Karpas-422 (cell line): ENCODE measurements around the gene GIMAP4. TPM values are rescaled to one million over a fixed set of nuclear protein-coding genes. Genes with fewer than 3 reads are reported as not detected.
"Not testable (repeated sequence)": the region's sequence is repeated elsewhere in the genome, so short reads cannot be mapped to it uniquely, and the experiment has no call there.

Experiments used
- DNase-seq: peaks from one replicate; pipeline ENCODE4 v3.0.0-alpha.2; 2015
- H2AFZ ChIP-seq: fragments of 200-600 bp; sonication (generic); 2 replicates; pipeline ENCODE4 v1.6.1; 2014; ENCODE audit warnings: antibody characterized with exemption, low read length, mixed read lengths
- H3K27ac ChIP-seq: fragments of 200-600 bp; sonication (generic); 2 replicates; pipeline ENCODE4 v1.5.1; 2014; ENCODE audit warnings: mild to moderate bottlenecking, low read length, moderate library complexity
- H3K27me3 ChIP-seq: fragments of 200-600 bp; sonication (generic); 2 replicates; pipeline ENCODE4 v1.6.1; 2014; ENCODE audit warnings: low read length, mixed read lengths
- H3K36me3 ChIP-seq: fragments of 200-600 bp; sonication (generic); 2 replicates; pipeline ENCODE4 v1.6.1; 2014; ENCODE audit warnings: low read length, mixed read lengths; ENCODE audit not compliant: insufficient read depth
- H3K4me1 ChIP-seq: fragments of 200-600 bp; sonication (generic); 2 replicates; pipeline ENCODE4 v1.6.1; 2014; ENCODE audit warnings: mild to moderate bottlenecking, low read length, mixed read lengths
- H3K4me2 ChIP-seq: fragments of 200-600 bp; sonication (generic); 2 replicates; pipeline ENCODE4 v1.6.1; 2014; ENCODE audit warnings: low read length, low read depth, mild to moderate bottlenecking; ENCODE audit not compliant: poor library complexity, severe bottlenecking
- H3K4me3 ChIP-seq: fragments of 200-600 bp; sonication (generic); 2 replicates; pipeline ENCODE4 v1.5.1; 2014; ENCODE audit warnings: mild to moderate bottlenecking, antibody characterized with exemption, low read length, mixed read lengths
- H3K79me2 ChIP-seq: fragments of 200-600 bp; sonication (generic); 2 replicates; pipeline ENCODE4 v1.6.1; 2014; ENCODE audit warnings: mild to moderate bottlenecking, low read length, mixed read lengths
- H3K9ac ChIP-seq: fragments of 200-600 bp; sonication (generic); 2 replicates; pipeline ENCODE4 v1.6.0; 2014; ENCODE audit warnings: low read length
- H3K9me2 ChIP-seq: fragments of 200-600 bp; sonication (generic), shearing (Covaris generic); replicated peaks from 2 replicates; pipeline ENCODE4 v1.6.0; 2014; ENCODE audit warnings: mild to moderate bottlenecking, low read length, moderate library complexity; ENCODE audit not compliant: insufficient read depth
- H3K9me3 ChIP-seq: fragments of 300-700, 200-600 bp; sonication (generic); 2 replicates; pipeline ENCODE4 v1.6.1; 2014; ENCODE audit warnings: low read length, mixed read lengths
- H4K20me1 ChIP-seq: fragments of 200-600 bp; sonication (generic); 2 replicates; pipeline ENCODE4 v1.6.1; 2014; ENCODE audit warnings: mild to moderate bottlenecking, antibody characterized with exemption, low read length, low read depth; ENCODE audit not compliant: insufficient read depth
- total RNA-seq: library from RNA; depleted of rRNA; stranded (reverse); fragments of >200 nt; shearing (Covaris generic); gene quantifications from 2 replicates; pipeline ENCODE4 v1.2.3, GENCODE V29; 2014; ENCODE audit warnings: low replicate concordance; rRNA removed

Gene GIMAP4
- total RNA-seq, 1 experiment from 2014 or later, result not detected

GRCh38 chr7:150613880-150614279, 46.7 kb downstream of the GIMAP4 start:
- H3K27ac ChIP-seq, result no peak overlapping the region
- H3K4me2 ChIP-seq, result no peak overlapping the region
- H3K27me3 ChIP-seq, result no peaks in the 10 kb centered on the region
- H3K9me3 ChIP-seq, result no peaks in the 10 kb centered on the region
- no peak for DNase-seq
- no peaks in the 10 kb centered on the region for H3K4me1 ChIP-seq
- H2AFZ ChIP-seq, result no peak overlapping the region
- no peaks in the 10 kb centered on the region for H3K79me2 ChIP-seq
- no peaks in the 10 kb centered on the region for H4K20me1 ChIP-seq
- H3K9ac ChIP-seq, result no peak overlapping the region
- H3K36me3 ChIP-seq, result no peaks in the 10 kb centered on the region
- H3K9me2 ChIP-seq, result no peaks in the 10 kb centered on the region
- no peak overlapping the region for H3K4me3 ChIP-seq

GRCh38 chr7:150614426-150614825, 47.2 kb downstream of the GIMAP4 start:
- not testable (repeated sequence) for H3K79me2 ChIP-seq, H3K4me1 ChIP-seq, H3K4me3 ChIP-seq, H3K27ac ChIP-seq, H4K20me1 ChIP-seq, H3K27me3 ChIP-seq, H3K9me3 ChIP-seq, H3K4me2 ChIP-seq, H3K9ac ChIP-seq, H2AFZ ChIP-seq, H3K9me2 ChIP-seq, H3K36me3 ChIP-seq, DNase-seq

- H2AFZ ChIP-seq, H4K20me1 ChIP-seq, H3K36me3 ChIP-seq, H3K27ac ChIP-seq, H3K9me2 ChIP-seq, DNase-seq, H3K9ac ChIP-seq, H3K4me3 ChIP-seq, H3K79me2 ChIP-seq, H3K4me1 ChIP-seq, H3K27me3 ChIP-seq, H3K9me3 ChIP-seq, H3K4me2 ChIP-seq: not testable (repeated sequence)
Observed at GRCh38 chr7:150615221-150615755, 48.1 kb downstream of the GIMAP4 start.

GRCh38 chr7:150620061-150620460, 52.9 kb downstream of the GIMAP4 start:
- Histone ChIP-seq H3K9me3 (no peaks in the 10 kb centered on the region), H3K79me2 (no peaks in the 10 kb centered on the region), H3K4me2 (no peak overlapping the region), H3K27ac (no peak overlapping the region), H3K27me3 (no peaks in the 10 kb centered on the region), H4K20me1 (no peaks in the 10 kb centered on the region), H2AFZ (no peak overlapping the region), H3K36me3 (no peaks in the 10 kb centered on the region), H3K4me3 (no peak overlapping the region), H3K4me1 (no peaks in the 10 kb centered on the region), H3K9me2 (no peaks in the 10 kb centered on the region), H3K9ac (no peak overlapping the region)
- DNase-seq, result no peak

- Histone ChIP-seq H4K20me1 (no peaks in the 10 kb centered on the region), H3K4me2 (no peak overlapping the region), H3K4me3 (no peak overlapping the region), H3K27ac (no peak overlapping the region), H3K4me1 (no peaks in the 10 kb centered on the region), H3K9me2 (no peaks in the 10 kb centered on the region), H3K27me3 (no peaks in the 10 kb centered on the region), H2AFZ (no peak overlapping the region), H3K9ac (no peak overlapping the region), H3K79me2 (no peaks in the 10 kb centered on the region), H3K9me3 (no peaks in the 10 kb centered on the region), H3K36me3 (no peaks in the 10 kb centered on the region)
- no peak for DNase-seq
Observed at GRCh38 chr7:150620617-150621371, 53.6 kb downstream of the GIMAP4 start.

GRCh38 chr7:150621376-150621775, 54.2 kb downstream of the GIMAP4 start:
- Histone ChIP-seq H3K27ac (no peak overlapping the region), H3K4me2 (no peak overlapping the region)

More at GRCh38 chr7:150621376-150621775, 54.2 kb downstream of the GIMAP4 start:
- no peak for DNase-seq
- Histone ChIP-seq H3K79me2 (no peaks in the 10 kb centered on the region), H3K4me3 (no peak overlapping the region), H3K4me1 (no peaks in the 10 kb centered on the region), H3K27me3 (no peaks in the 10 kb centered on the region), H3K9ac (no peak overlapping the region), H4K20me1 (no peaks in the 10 kb centered on the region), H2AFZ (no peak overlapping the region), H3K9me2 (no peaks in the 10 kb centered on the region), H3K9me3 (no peaks in the 10 kb centered on the region), H3K36me3 (no peaks in the 10 kb centered on the region)

Other genes with a start within 250 kb of the GIMAP4 start
- 4.1 and 16.5 TPM in 2 replicates for gene LRRC61, start 244.0 kb upstream of the GIMAP4 start, total RNA-seq
- 0.48 and 13.8 TPM in 2 replicates for gene ACTR3C, start 243.8 kb upstream of the GIMAP4 start, total RNA-seq
- gene RARRES2, start 225.8 kb upstream of the GIMAP4 start, total RNA-seq, result not detected in 2 replicates
- gene REPIN1, start 198.6 kb upstream of the GIMAP4 start, total RNA-seq, result 53.3 and 98.4 TPM in 2 replicates
- gene ZNF775, start 188.1 kb upstream of the GIMAP4 start, total RNA-seq, result 1.5 and 4.7 TPM in 2 replicates
- gene GIMAP8, start 116.8 kb upstream of the GIMAP4 start, total RNA-seq, result not detected in 2 replicates
- not detected in 2 replicates for gene GIMAP7, start 52.5 kb upstream of the GIMAP4 start, total RNA-seq
- not detected in 2 replicates for gene GIMAP6, start 65.0 kb downstream of the GIMAP4 start, total RNA-seq
- gene GIMAP2, start 118.3 kb downstream of the GIMAP4 start, total RNA-seq, result 1.0 and 1.3 TPM in 2 replicates
- gene GIMAP1, start 149.2 kb downstream of the GIMAP4 start, total RNA-seq, result 0.07 TPM in 1 of 2 replicates, not detected in the other
- gene GIMAP5, start 170.0 kb downstream of the GIMAP4 start, total RNA-seq, result not detected in 2 replicates
- gene TMEM176B, start 233.0 kb downstream of the GIMAP4 start, total RNA-seq, result not detected in 2 replicates
- gene TMEM176A, start 233.4 kb downstream of the GIMAP4 start, total RNA-seq, result not detected in 2 replicates